ENCODE measurements around the gene HK1.
A peak's percentile ranks its signal among the peaks of the same experiment; 100 is the strongest.

- TF ChIP-seq CTCF (IDR thresholded peaks at IDR 0.05) (peak in 2 of 6 experiments; percentile 5 to 6), POLR2A (IDR thresholded peaks at IDR 0.05) (peak in 3 of 4 donors; percentile 68 to 97 (median 91))
Observed at GRCh38 chr10:69318106-69318866, 40.0 kb downstream of the HK1 start.
